Upper lobe of left lung (tissue), 6 donors: ENCODE results near the gene ILKAP. TPM values are rescaled to one million over a fixed set of nuclear protein-coding genes. Genes with fewer than 3 reads are reported as not detected.

ENCODE experiments used
- ATAC-seq, 2 donors: fragments of 200-7000 bp; cut with Tn5 transposase; one replicate each; pipeline ENCODE4 v1.9.1; 2022; ENCODE audit warnings: mild to moderate bottlenecking in 2 of 2, moderate library complexity in 2 of 2; ENCODE audit not compliant: low FRiP score in 2 of 2
- DNase-seq, 2 donors: peaks; one replicate each; pipeline ENCODE4 v3.0.0-alpha.2; 2019 to 2020
- H3K27ac ChIP-seq, 4 donors: fragments of 200-600 bp; sonication (generic); one replicate each; pipeline ENCODE4 v1.5.1; 2016 to 2019
- H3K27me3 ChIP-seq, 4 donors: fragments of 200-600 bp; sonication (generic); one replicate each; pipeline ENCODE4 v1.5.1; 2017 to 2019
- H3K36me3 ChIP-seq, 4 donors: fragments of 200-600 bp; sonication (generic); one replicate each; pipeline ENCODE4 v1.5.1; 2016 to 2019
- H3K4me1 ChIP-seq, 4 donors: fragments of 200-600 bp; sonication (generic); one replicate each; pipeline ENCODE4 v1.5.1; 2018 to 2019
- H3K4me3 ChIP-seq, 4 donors: fragments of 200-600 bp; sonication (generic); one replicate each; pipeline ENCODE4 v1.5.1; 2017 to 2019; ENCODE audit warnings: mild to moderate bottlenecking in 2 of 4, moderate library complexity in 1 of 4
- H3K9me3 ChIP-seq, 4 donors: fragments of 200-600 bp; sonication (generic); one replicate each; pipeline ENCODE4 v1.5.1; 2018 to 2019
- EP300 ChIP-seq, 4 donors: sonication (generic); formaldehyde crosslinking; IDR thresholded peaks; one replicate each; pipeline ENCODE4 v1.5.1; 2017; ENCODE audit warnings: antibody characterized with exemption in 4 of 4, control low read depth in 2 of 4
- POLR2A ChIP-seq, 4 donors: fragments of 450-650 bp; IDR thresholded peaks; one replicate each; pipeline ENCODE4 v1.5.1; 2016 to 2017; ENCODE audit warnings: antibody characterized with exemption in 4 of 4, mild to moderate bottlenecking in 2 of 4
- POLR2AphosphoS5 ChIP-seq, 2 donors: sonication (generic); formaldehyde crosslinking; IDR thresholded peaks; one replicate each; pipeline ENCODE4 v1.5.1; 2017; ENCODE audit warnings: antibody characterized with exemption in 2 of 2
- WGBS, 2 donors: methylation state at CpG; one replicate each; pipeline ENCODE4 v1.1.5; 2017 to 2018; 5-methylcytosine and 5-hydroxymethylcytosine counted together
- total RNA-seq, 6 donors: library from RNA; depleted of rRNA in 4 of 6; stranded (reverse); fragments of >200 nt in 4 of 6; gene quantifications; one replicate each; pipeline versions ENCODE4 v1.1.0 to v1.2.1, GENCODE V29; 2016 to 2021
- TF ChIP-seq, protein P1 (sequence below), 6 experiments: fragments of 450-650 bp in 4 of 6; fragments of 200-600 bp in 2 of 6; sonication (generic) in 2 of 6; IDR thresholded peaks; one replicate each; pipeline ENCODE4 v1.5.1; 2016 to 2019; ENCODE audit warnings: antibody characterized with exemption in 6 of 6
- donor health status: DM: no; HTN: no; CAD: no; lungs with moderate emphysema.
- donor health status: DM: no; HTN: yes; CAD: no; lungs with severe emphysema.

The ILKAP gene
- total RNA-seq, 6 donors from 2014 or later = 35.2 to 67.1 (median 40.7) TPM

DNA sequence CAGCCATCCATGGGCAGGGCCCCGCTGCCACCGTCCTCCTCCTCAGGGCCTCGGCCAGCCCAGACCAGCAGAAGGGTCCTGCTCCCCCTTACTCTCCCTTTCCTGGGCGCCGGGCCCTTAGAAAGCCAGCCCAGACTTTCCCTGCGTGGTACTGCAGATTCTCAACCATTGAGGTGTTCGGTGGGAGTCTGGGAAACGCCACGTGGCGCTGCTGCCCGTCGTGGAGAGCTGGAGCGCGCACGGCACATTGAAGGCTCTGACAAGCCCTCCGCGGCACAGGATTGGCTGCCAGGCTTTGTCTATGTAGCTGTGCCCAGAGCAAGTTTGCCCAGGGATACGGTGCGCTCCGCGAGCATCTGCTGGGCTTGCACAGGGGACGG is 75.4 kb downstream of the ILKAP start:
- Histone ChIP-seq H3K4me1 (peaks cover 0 to 7% (median 3%) of the 10 kb centered on the region in 4 donors), H3K27ac (no peak overlapping the region), H3K36me3 (no peaks in the 10 kb centered on the region), H3K27me3 (no peaks in the 10 kb centered on the region), H3K4me3 (no peak overlapping the region), H3K9me3 (no peaks in the 10 kb centered on the region)
- WGBS, 2 donors = 86 to 95% methylated on average over 12 to 21 of the region's 22 CpGs
- no peak for ATAC-seq
- TF ChIP-seq EP300 (IDR thresholded peaks at IDR 0.05) (no peak), POLR2AphosphoS5 (IDR thresholded peaks at IDR 0.05) (no peak), POLR2A (IDR thresholded peaks at IDR 0.05) (no peak)
- TF ChIP-seq, protein P1, sequence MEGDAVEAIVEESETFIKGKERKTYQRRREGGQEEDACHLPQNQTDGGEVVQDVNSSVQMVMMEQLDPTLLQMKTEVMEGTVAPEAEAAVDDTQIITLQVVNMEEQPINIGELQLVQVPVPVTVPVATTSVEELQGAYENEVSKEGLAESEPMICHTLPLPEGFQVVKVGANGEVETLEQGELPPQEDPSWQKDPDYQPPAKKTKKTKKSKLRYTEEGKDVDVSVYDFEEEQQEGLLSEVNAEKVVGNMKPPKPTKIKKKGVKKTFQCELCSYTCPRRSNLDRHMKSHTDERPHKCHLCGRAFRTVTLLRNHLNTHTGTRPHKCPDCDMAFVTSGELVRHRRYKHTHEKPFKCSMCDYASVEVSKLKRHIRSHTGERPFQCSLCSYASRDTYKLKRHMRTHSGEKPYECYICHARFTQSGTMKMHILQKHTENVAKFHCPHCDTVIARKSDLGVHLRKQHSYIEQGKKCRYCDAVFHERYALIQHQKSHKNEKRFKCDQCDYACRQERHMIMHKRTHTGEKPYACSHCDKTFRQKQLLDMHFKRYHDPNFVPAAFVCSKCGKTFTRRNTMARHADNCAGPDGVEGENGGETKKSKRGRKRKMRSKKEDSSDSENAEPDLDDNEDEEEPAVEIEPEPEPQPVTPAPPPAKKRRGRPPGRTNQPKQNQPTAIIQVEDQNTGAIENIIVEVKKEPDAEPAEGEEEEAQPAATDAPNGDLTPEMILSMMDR (IDR thresholded peaks at IDR 0.05) = no peak
- DNase-seq = peak in 1 of 2 donors; percentile 70

DNA sequence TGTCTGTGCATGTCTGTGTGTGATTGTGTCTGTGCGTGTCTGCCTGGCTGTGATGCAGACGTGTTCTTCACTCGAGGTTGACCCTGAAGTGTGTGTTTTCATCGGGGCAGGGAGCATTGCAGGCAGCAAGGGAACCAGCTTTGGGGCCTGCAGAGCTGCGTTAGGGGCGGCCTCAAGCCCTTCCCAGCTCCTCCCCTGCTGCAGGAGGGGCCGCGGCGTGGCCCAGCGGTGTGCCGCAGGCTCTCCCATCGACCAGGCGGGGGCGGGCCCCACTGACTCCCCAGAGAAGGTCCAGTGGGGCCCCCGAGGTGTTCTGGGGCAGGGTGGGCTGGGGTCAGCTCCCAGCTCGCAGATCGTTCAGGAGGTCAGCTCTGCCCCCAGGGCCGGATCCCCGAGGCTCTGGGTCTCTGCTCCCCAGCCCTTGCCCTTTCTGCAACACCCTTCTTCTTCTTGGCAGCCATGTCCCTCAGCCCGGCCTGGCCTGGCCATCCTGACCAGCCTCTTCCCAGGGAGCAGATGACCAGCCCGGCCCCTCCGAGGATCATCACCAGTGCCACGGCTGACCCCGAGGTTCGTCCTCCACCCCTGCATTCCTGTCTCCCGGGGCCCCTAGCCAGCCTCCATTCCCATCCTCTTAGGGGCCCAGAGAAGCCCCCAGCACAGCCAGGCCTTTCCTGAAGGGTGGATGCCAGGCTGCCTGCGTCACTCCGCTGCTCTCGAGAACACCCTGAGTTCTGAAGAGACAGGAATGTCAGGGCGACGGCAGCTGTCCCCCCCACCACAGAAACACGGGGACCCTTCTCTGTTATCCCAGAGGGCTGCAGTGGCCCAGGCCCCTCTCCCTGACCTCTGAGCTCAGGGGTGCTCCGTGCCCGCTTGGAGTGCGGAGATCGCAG is 76.1 kb downstream of the ILKAP start:
- Histone ChIP-seq H3K27ac (peak overlapping the region in 1 of 4 donors; percentile 43), H3K4me3 (peak overlapping the region in 1 of 4 donors; percentile 32), H3K27me3 (no peaks in the 10 kb centered on the region), H3K4me1 (peaks cover 0 to 7% (median 3%) of the 10 kb centered on the region in 4 donors), H3K9me3 (no peaks in the 10 kb centered on the region), H3K36me3 (no peaks in the 10 kb centered on the region)
- WGBS, 2 donors = 46 to 55% methylated on average over 15 to 34 of the region's 36 CpGs
- TF ChIP-seq POLR2AphosphoS5 (IDR thresholded peaks at IDR 0.05) (no peak), POLR2A (IDR thresholded peaks at IDR 0.05) (no peak), EP300 (IDR thresholded peaks at IDR 0.05) (no peak)
- TF ChIP-seq, protein P1 (IDR thresholded peaks at IDR 0.05) = no peak
- DNase-seq (peak in 1 of 2 donors; percentile 82), ATAC-seq (peak; percentile 23 to 43)

DNA sequence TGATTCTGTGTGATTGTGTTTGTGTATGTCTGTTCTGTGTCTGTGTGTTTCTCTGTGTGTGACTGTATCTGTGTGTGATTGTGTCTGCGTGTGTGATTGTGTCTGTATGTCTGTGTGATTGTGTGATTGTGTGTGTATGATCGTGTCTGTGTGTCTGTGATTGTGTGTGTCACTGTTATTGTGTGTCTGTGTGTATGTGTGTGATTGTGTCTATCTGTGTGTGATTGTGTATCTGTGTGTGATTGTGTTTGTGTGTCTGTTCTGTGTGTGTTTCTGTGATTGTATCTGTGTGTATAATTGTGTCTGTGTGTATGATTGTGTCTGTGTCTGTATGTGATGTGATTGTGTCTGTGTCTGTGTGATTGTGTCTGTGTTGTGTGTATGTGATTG is 76.7 kb downstream of the ILKAP start:
- DNase-seq (no peak), ATAC-seq (no peak)
- 75 to 91% methylated on average over 2 of the region's 2 CpGs for WGBS, 2 donors

DNA sequence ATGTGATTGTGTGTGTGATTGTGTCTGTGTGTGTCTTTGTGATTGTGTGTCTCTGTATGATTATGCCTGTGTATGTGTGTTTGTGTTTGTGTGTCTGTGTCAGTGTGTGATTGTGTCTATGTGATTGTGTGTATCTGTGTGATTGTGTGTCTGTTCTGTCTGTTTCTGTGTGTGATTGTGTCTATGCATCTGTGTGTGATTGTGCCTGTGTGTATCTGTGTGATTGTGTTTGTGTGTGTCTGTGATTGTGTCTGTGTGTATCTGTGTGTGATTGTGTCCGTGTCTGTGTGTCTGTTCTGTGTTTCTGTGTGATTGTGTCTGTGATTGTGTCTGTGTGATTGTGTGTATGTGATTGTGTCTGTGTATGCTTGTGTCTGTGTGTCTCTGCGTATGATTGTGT is 77.2 kb downstream of the ILKAP start:
- Histone ChIP-seq H3K27me3 (no peaks in the 10 kb centered on the region), H3K4me1 (peaks cover 0 to 7% (median 3%) of the 10 kb centered on the region in 4 donors), H3K36me3 (no peaks in the 10 kb centered on the region), H3K4me3 (no peak overlapping the region), H3K9me3 (no peaks in the 10 kb centered on the region), H3K27ac (no peak overlapping the region)
- WGBS, 2 donors = 89 to 100% methylated on average over 2 of the region's 2 CpGs
- ATAC-seq (no peak), DNase-seq (no peak)
- TF ChIP-seq, protein P1 (IDR thresholded peaks at IDR 0.05) = no peak
- TF ChIP-seq POLR2A (IDR thresholded peaks at IDR 0.05) (no peak), EP300 (IDR thresholded peaks at IDR 0.05) (no peak)

More for the DNA sequence above, 76.7 kb downstream of the ILKAP start:
- H3K4me3 ChIP-seq = no peak overlapping the region
- peaks cover 0 to 7% (median 3%) of the 10 kb centered on the region in 4 donors for H3K4me1 ChIP-seq
- no peaks in the 10 kb centered on the region for H3K36me3 ChIP-seq
- H3K27ac ChIP-seq = no peak overlapping the region
- H3K9me3 ChIP-seq = no peaks in the 10 kb centered on the region
- H3K27me3 ChIP-seq = no peaks in the 10 kb centered on the region
- no peak for TF ChIP-seq POLR2A (IDR thresholded peaks at IDR 0.05)
- no peak for TF ChIP-seq POLR2AphosphoS5 (IDR thresholded peaks at IDR 0.05)
- TF ChIP-seq, protein P1 (IDR thresholded peaks at IDR 0.05) = no peak
- no peak for TF ChIP-seq EP300 (IDR thresholded peaks at IDR 0.05)
